ENCODE measurements around the gene IDS.
"Not testable (repeated sequence)": the region's sequence is repeated elsewhere in the genome, so short reads cannot be mapped to it uniquely, and the experiment has no call there.

Gene IDS

DNA sequence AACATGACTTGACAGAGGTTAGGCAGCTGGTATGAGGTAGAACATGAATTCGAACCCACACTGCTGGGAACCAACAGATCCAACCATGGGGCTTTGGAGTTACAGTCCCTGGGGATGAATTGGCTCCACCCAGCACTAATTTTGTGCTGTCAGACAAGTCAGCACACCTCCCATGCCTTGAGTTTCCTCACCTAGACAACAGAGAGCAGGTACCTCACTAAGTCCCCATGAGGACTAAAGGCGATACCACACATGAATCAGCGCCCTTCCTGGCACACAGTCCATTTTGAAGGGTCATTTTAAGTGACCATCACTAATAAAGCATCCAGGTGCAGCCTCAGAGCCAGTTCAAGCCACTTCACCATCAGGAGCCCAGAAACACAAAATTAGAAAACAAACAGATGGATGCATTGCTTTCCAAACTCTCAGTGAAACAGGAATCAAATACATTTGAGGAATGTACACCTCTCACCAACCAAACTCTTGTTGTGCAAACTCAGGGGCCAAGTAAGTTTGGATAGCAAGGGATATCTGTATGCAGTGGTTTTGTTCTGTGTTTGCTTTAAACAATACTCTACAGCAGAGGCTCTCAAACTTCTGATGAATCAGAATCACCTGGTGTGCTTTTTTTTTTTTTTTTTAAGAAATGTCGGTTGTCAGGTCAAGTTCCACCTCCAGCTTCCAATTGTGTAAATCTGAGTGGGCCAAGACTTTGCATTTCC is 10.1 kb downstream of the IDS start:
- no peak for TF ChIP-seq ZFX (IDR thresholded peaks at IDR 0.05)
- TF ChIP-seq, protein P1, sequence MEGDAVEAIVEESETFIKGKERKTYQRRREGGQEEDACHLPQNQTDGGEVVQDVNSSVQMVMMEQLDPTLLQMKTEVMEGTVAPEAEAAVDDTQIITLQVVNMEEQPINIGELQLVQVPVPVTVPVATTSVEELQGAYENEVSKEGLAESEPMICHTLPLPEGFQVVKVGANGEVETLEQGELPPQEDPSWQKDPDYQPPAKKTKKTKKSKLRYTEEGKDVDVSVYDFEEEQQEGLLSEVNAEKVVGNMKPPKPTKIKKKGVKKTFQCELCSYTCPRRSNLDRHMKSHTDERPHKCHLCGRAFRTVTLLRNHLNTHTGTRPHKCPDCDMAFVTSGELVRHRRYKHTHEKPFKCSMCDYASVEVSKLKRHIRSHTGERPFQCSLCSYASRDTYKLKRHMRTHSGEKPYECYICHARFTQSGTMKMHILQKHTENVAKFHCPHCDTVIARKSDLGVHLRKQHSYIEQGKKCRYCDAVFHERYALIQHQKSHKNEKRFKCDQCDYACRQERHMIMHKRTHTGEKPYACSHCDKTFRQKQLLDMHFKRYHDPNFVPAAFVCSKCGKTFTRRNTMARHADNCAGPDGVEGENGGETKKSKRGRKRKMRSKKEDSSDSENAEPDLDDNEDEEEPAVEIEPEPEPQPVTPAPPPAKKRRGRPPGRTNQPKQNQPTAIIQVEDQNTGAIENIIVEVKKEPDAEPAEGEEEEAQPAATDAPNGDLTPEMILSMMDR (conservative IDR thresholded peaks at IDR 0.05), result no peak
- no peak overlapping the region for H3K27ac ChIP-seq

DNA sequence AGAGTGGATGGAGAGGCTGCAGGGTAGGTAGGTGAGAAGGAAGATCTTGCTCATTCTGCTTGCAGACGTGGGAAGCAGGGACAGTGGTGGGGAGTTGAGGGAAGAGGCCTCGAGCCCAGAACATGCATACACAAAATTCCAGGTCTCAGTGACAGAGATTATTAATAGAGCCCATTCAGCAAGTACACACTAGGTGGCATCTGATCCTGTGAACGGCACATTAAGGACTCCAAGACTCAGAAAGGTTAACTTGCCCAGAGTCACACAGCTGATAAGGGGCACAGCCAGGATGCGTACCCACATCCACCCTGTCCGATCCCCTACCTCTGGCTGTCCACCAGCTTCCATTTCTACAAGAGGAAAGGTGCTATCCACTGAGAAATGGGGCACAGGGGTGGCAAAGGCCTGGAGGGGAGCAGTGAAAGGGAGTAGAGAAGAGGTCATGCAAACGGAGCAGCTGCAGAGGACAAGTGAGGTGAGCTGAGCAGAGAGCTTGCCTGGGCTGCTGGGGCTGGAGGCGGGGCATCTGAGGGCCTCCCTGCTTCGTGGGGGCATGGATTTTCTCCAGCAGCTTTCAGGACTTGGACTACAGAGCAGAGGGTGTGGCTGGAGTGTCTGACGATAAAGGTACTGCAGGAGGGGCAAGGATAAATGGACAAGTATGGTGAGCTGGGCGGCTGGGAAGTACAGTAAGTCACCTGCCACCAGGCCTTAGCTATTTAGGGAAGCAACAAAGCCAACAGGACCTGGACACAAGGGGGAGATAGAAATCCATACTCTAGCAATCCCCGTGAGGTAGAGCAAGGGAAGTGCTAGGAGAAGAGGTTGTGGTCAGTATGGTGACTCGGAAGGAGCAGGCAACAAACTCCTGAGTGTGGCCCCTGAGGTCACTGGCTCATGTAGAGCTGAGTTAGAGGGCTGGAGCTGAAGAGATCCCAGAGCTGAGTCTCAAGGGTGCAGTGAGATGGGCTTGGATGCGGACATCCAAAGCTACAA is 11.2 kb downstream of the IDS start:
- TF ChIP-seq ZFX (IDR thresholded peaks at IDR 0.05), result no peak
- TF ChIP-seq, protein P1 (conservative IDR thresholded peaks at IDR 0.05), result no peak
- H3K27ac ChIP-seq, result no peak overlapping the region

DNA sequence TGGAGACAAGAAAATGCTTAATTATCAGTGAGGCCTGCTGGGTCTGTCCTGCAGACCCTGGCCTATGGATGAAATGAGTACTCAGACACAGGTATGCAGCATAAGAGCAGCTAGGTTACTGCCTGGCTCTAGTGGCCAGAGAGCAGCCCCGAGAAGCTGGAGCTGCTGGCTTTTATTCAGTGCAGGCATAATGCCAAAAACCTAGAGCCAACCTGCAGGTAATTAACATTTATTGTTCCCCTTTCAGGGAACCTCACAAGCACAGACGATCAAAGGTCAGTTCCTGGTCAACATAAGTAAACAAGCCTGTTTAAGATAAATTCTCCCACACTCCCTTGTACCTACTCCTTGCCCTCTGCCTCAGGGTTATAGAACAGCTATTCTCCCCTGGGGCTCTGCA is 13.3 kb downstream of the IDS start:
- TF ChIP-seq ZFX (IDR thresholded peaks at IDR 0.05), result no peak
- TF ChIP-seq, protein P1 (conservative IDR thresholded peaks at IDR 0.05), result no peak
- no peak overlapping the region for H3K27ac ChIP-seq

DNA sequence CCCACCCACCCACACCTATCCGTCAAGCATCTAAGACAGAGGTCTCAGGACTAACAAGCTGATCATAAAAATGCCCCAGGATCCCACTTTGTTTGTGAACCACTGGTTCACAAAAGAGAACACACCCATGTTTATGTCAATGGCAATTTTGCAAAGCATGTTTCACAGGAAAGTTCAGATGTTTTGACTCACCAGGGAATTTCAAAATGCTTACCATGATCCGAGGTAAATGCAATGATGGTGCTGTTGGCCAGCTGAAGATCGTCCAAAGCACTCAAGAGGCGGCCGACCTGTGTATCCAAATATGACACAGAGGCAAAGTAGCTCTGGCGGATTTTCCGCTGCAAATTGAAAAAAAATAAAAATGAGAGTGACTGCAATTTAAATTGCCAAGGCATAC is 15.0 kb downstream of the IDS start:
- H3K27ac ChIP-seq, result no peak overlapping the region
- TF ChIP-seq, protein P1 (conservative IDR thresholded peaks at IDR 0.05), result no peak
- no peak for TF ChIP-seq ZFX (IDR thresholded peaks at IDR 0.05)

DNA sequence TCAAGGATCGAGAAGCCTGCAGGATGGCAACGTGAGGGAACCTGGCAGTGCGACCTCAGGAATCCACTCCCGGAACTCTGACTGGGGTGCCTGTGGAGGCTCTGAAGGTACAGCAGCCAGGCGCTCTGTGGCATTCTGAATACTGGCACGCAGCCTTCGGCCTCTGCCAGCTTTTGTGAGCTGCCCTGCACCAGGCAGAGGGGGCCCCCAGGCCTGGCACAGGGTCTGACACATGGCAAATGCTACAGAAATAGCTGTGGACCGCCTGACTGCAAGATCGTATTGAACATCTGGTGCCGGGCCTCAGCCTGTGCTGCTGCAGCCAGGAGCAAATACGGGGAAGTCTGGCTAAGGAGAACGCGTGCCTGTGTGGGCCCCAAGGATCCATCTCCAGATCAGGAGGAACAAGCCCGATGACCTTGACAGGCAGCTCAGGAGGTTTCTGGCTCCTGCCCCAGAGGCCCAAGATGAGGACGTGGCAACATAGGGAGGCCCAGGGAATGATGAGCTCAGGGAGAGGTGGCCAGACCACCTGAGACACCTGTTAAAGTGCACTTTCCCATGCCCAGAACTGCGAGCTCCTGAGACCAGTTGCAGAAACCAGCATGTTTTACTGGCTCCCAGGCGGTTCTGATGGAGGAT is 16.6 kb downstream of the IDS start:
- H3K27ac ChIP-seq, result not testable (repeated sequence)

DNA sequence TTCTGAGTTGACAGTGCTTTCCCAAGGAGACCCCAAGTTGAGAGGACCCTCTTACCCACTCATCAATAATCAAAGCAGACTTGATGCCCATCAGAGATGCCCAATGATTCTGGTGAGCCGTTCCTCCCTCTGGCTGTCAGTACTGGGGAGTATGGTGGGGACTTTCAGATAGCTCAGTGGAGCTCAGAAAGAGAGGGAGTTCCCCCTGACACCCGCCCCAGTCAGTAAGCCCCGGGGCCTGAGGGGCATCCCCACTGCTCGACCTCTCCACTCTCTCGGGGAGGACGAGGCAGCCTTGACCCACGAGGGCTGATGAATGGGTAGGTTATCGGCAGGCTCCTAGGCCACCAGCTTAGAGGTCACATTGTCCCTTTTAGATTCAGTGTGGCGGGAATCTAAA is 17.1 kb downstream of the IDS start:
- not testable (repeated sequence) for H3K27ac ChIP-seq

DNA sequence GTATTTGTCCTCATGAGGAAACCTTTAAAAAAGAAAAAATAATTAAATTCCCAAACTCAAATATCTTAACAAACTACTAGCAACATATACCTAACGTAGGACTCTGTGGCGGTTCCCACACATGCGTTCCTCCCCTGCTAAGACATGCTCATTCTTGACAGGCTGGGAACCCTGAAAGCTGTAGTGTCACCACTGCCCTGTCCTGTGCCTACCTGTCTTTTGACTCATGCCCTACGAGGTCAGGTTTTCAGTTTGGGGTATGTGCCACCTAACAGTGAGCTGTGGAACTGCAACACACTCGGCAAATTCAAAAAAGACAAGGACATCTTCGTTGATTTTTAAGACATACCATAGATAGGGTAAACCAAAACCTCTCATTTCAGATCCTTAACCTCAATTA is 17.8 kb downstream of the IDS start:
- no peak for TF ChIP-seq ZFX (IDR thresholded peaks at IDR 0.05)
- TF ChIP-seq, protein P1 (conservative IDR thresholded peaks at IDR 0.05), result peak; percentile 45
- no peak overlapping the region for H3K27ac ChIP-seq

DNA sequence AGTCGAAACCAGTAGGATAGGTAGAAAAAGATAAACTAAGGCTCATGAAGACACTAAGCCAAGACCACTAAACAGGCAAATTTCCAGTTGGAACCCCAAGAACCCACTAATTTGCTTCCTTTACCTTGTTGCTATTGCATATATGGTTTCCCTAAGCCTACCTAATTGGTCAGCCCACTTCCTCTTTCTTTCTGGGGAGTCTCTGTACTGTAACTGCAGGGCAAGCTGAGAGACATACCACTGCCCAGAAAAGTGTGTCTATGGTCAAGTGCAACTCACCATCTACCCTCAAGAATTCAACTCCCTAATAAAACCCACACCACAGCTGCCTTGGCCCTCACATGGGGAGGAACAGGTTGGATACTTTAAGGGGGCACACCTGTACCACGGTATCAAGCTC is 28.6 kb downstream of the IDS start:
- H3K27ac ChIP-seq, result no peak overlapping the region
- no peak for TF ChIP-seq ZFX (IDR thresholded peaks at IDR 0.05)
- TF ChIP-seq, protein P1 (conservative IDR thresholded peaks at IDR 0.05), result no peak
